Measurements from ENCODE around the gene RCAN3. TPM values are rescaled to one million over a fixed set of nuclear protein-coding genes. Genes with fewer than 3 reads are reported as not detected.
"Not testable (repeated sequence)": the region's sequence is repeated elsewhere in the genome, so short reads cannot be mapped to it uniquely, and the experiment has no call there.

RCAN3 gene
- total and polyA plus RNA-seq, 10 of the 15 experiments (the other 5 are each of a cell fraction or from before 2014, with no cell fraction given): 0.02 to 0.46 (median 0.06) TPM; not detected in 3

GRCh38 chr1:24515671-24516209, 13.1 kb downstream of the RCAN3 start:
- ATAC-seq; BruUV-seq (replicated peaks); H3K27ac ChIP-seq (ENCODE audit: control insufficient read depth, insufficient read depth); H4K20me1 ChIP-seq (ENCODE audit: control insufficient read depth, insufficient read depth); intact Hi-C loops (cut with micrococcal nuclease; ENCODE audit: unreplicated experiment); H2AFZ ChIP-seq (ENCODE audit: control insufficient read depth, low read depth, low read length); H3K4me1 ChIP-seq (ENCODE audit: control insufficient read depth, insufficient read depth, low read length); H3K9ac ChIP-seq (ENCODE audit: control insufficient read depth, insufficient read depth, low read length); H3K4me2 ChIP-seq (ENCODE audit: control insufficient read depth, insufficient read depth); H3K9me3 ChIP-seq (replicated peaks; ENCODE audit: control insufficient read depth, insufficient read depth, low read length); POLR2A ChIA-PET; DNase-seq (ENCODE audit: low read depth, low spot score); H3K27me3 ChIP-seq (replicated peaks in 1 of 2; ENCODE audit: control insufficient read depth in 2 of 2, insufficient read depth in 2 of 2, low read length in 1 of 2); in situ Hi-C loops (cut with MboI); H3K4me3 ChIP-seq; H3K36me3 ChIP-seq (ENCODE audit: control insufficient read depth in 2 of 2, insufficient read depth in 2 of 2, low read length in 1 of 2); FAIRE-seq; H3K79me2 ChIP-seq (ENCODE audit: control insufficient read depth, insufficient read depth, low read length): not testable (repeated sequence)
- 56% methylated on average over 11 of the region's 14 CpGs for WGBS (ENCODE audit: insufficient coverage, insufficient replicate concordance, low lambda C conversion rate, missing lambda C conversion rate)
- CTCF ChIA-PET: interaction anchor here (1.1 to 1.2 kb wide), 2 partner anchors 100 to 365 kb away, joined by 3 read pairs; partner anchors contain the start of gene NIPAL3
- SMC1A ChIA-PET (ENCODE audit: uncharacterized antibody, unreplicated experiment): interaction anchor here (0.8 kb wide), 1 partner anchor 10 kb away, joined by 3 read pairs; no protein-coding TSS in a partner anchor
- RAD21 ChIA-PET (ENCODE audit: unreplicated experiment): interaction anchor here (0.5 kb wide), 1 partner anchor 333 kb away, joined by 3 read pairs; no protein-coding TSS in a partner anchor

- Histone ChIP-seq H2AFZ (ENCODE audit: control insufficient read depth, low read depth, low read length) (no peak overlapping the region), H3K9ac (ENCODE audit: control insufficient read depth, insufficient read depth, low read length) (no peak overlapping the region), H4K20me1 (ENCODE audit: control insufficient read depth, insufficient read depth) (no peaks in the 10 kb centered on the region), H3K4me1 (ENCODE audit: control insufficient read depth, insufficient read depth, low read length) (no peaks in the 10 kb centered on the region), H3K4me3 (no peak overlapping the region), H3K27ac (ENCODE audit: control insufficient read depth, insufficient read depth) (no peak overlapping the region), H3K79me2 (ENCODE audit: control insufficient read depth, insufficient read depth, low read length) (no peaks in the 10 kb centered on the region), H3K4me2 (ENCODE audit: control insufficient read depth, insufficient read depth) (no peak overlapping the region), H3K36me3 (ENCODE audit: control insufficient read depth in 2 of 2, insufficient read depth in 2 of 2, low read length in 1 of 2) (no peaks in the 10 kb centered on the region), H3K9me3 (replicated peaks; ENCODE audit: control insufficient read depth, insufficient read depth, low read length) (no peaks in the 10 kb centered on the region), H3K27me3 (replicated peaks in 1 of 2; ENCODE audit: control insufficient read depth in 2 of 2, insufficient read depth in 2 of 2, low read length in 1 of 2) (no peaks in the 10 kb centered on the region; a peak in 2 of 4 replicates)
- in situ Hi-C loops (cut with MboI): no loop called here
- ChIA-PET RAD21 (ENCODE audit: unreplicated experiment) (no interaction called here), POLR2A (no interaction called here), SMC1A (ENCODE audit: uncharacterized antibody, unreplicated experiment) (interaction anchor here (0.8 kb wide), 1 partner anchor 9 kb away, joined by 3 read pairs; no protein-coding TSS in a partner anchor), CTCF (no interaction called here)
- no peak for DNase-seq (ENCODE audit: low read depth, low spot score)
- no peak for ATAC-seq
- no TSS peak for BruUV-seq (replicated peaks)
- no peak for FAIRE-seq
- intact Hi-C loops (cut with micrococcal nuclease; ENCODE audit: unreplicated experiment): no loop called here
- 39% methylated on average over 11 of the region's 12 CpGs for WGBS (ENCODE audit: insufficient coverage, insufficient replicate concordance, low lambda C conversion rate, missing lambda C conversion rate)
- TF ChIP-seq MXI1 (IDR thresholded peaks at IDR 0.05; ENCODE audit: low read depth, low read length) (no peak), RELB (IDR thresholded peaks at IDR 0.05; ENCODE audit: low read depth) (no peak), GATAD2B (conservative IDR thresholded peaks at IDR 0.05; ENCODE audit: low read depth) (no peak), KDM1A (IDR thresholded peaks at IDR 0.05; ENCODE audit: borderline replicate concordance) (no peak), REST (IDR thresholded peaks at IDR 0.05; ENCODE audit: low read depth, low read length) (no peak), SMARCA5 (IDR thresholded peaks at IDR 0.05) (no peak), ZBTB33 (IDR thresholded peaks at IDR 0.05) (no peak), ETV6 (conservative IDR thresholded peaks at IDR 0.05 in 1 of 2, IDR thresholded peaks at IDR 0.05 in 1 of 2; ENCODE audit: borderline replicate concordance in 1 of 2, low read depth in 1 of 2) (no peak), CBX3 (IDR thresholded peaks at IDR 0.05; ENCODE audit: borderline replicate concordance, low read depth) (no peak)
Measured at GRCh38 chr1:24516506-24516905, 13.9 kb downstream of the RCAN3 start.

Measured in GM12878 (cell line).